Tibial nerve (tissue), 4 donors: ENCODE data around the gene CRISPLD2.

Experiments
- EP300 ChIP-seq, 2 donors: sonication (generic); formaldehyde crosslinking; IDR thresholded peaks; one replicate each; pipeline ENCODE4 v1.6.1; 2017; ENCODE audit warnings: antibody characterized with exemption in 2 of 2, mild to moderate bottlenecking in 1 of 2
- POLR2A ChIP-seq, 2 donors: fragments of 450-650 bp; IDR thresholded peaks; one replicate each; pipeline ENCODE4 v1.6.1; 2017; ENCODE audit warnings: antibody characterized with exemption in 2 of 2, mild to moderate bottlenecking in 2 of 2, moderate library complexity in 2 of 2
- TF ChIP-seq, protein P1 (sequence below), 5 experiments: fragments of 200-600 bp in 3 of 5; fragments of 450-650 bp in 2 of 5; sonication (generic) in 3 of 5; IDR thresholded peaks; one replicate each; pipeline ENCODE4 v1.5.1; 2016 to 2019; ENCODE audit warnings: antibody characterized with exemption in 5 of 5, mild to moderate bottlenecking in 3 of 5, moderate library complexity in 2 of 5

- TF ChIP-seq, protein P1, sequence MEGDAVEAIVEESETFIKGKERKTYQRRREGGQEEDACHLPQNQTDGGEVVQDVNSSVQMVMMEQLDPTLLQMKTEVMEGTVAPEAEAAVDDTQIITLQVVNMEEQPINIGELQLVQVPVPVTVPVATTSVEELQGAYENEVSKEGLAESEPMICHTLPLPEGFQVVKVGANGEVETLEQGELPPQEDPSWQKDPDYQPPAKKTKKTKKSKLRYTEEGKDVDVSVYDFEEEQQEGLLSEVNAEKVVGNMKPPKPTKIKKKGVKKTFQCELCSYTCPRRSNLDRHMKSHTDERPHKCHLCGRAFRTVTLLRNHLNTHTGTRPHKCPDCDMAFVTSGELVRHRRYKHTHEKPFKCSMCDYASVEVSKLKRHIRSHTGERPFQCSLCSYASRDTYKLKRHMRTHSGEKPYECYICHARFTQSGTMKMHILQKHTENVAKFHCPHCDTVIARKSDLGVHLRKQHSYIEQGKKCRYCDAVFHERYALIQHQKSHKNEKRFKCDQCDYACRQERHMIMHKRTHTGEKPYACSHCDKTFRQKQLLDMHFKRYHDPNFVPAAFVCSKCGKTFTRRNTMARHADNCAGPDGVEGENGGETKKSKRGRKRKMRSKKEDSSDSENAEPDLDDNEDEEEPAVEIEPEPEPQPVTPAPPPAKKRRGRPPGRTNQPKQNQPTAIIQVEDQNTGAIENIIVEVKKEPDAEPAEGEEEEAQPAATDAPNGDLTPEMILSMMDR (IDR thresholded peaks at IDR 0.05) = no peak
- no peak for TF ChIP-seq POLR2A (IDR thresholded peaks at IDR 0.05)
- peak in 1 of 2 donors; percentile 78 for TF ChIP-seq EP300 (IDR thresholded peaks at IDR 0.05)
Observed at GRCh38 chr16:84913315-84913714, 93.5 kb downstream of the CRISPLD2 start.
